Fibroblast of skin of left quadriceps (primary cell): ENCODE results near the gene FGFR1OP2.
"Not testable (repeated sequence)": the region's sequence is repeated elsewhere in the genome, so short reads cannot be mapped to it uniquely, and the experiment has no call there.

ENCODE experiments used
- DNase-seq, 2 experiments: peaks; one replicate each; pipeline ENCODE4 v3.0.0-alpha.2; 2013; ENCODE audit warnings: low read depth in 2 of 2

FGFR1OP2 gene

DNA sequence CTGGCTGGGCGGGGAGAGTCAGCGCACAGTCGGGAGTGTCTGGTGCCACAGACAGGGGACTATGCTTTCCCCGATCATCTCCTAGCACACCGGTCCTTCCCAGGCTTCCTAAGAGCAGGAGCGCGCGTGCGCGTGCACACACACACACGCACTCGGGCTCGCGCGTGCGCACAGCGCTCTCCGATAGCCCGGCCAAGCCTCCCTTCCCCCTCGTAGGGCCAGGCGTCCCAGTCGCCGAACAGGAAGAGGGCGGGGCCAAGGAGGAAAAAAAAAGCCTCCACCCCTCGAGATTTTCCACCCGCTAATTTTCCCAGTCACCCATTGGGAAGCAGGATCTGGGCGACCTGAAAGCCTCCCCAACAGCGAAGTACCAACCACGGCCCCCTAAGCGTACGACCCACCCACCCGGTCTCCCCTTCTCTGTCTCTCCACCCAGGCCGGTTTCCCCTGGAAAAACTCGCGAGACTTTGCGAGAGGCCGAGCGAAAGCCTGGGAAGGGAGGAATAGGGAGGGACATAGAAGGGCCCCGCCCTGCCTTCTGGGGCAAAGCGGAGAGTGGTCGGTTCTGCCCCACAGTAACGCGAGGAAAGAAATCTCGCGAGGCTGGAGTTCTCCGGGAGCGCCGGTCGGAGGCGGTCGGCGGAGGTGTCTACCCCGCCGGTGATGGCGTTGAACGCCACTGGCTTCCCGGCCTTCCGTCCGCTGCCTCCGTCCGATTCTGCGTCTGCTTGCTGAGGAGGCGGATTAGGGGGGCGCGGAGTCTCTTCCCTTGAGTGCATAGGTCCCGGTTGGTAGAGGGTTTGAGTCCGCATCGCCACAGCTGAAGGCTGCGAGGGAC, at the start of gene FGFR1OP2, which contains the start of gene INTS13:
Gene FGFR1OP2 (plus strand): TSS at position 608 of the 838 bp plus-strand sequence. CDS start 15,689 bp downstream, outside the sequence.
Gene INTS13 (minus strand): TSS at position 119 of the 838 bp plus-strand sequence. CDS start 1,178 bp downstream, outside the sequence.
- peak; percentile 99 for DNase-seq

DNA sequence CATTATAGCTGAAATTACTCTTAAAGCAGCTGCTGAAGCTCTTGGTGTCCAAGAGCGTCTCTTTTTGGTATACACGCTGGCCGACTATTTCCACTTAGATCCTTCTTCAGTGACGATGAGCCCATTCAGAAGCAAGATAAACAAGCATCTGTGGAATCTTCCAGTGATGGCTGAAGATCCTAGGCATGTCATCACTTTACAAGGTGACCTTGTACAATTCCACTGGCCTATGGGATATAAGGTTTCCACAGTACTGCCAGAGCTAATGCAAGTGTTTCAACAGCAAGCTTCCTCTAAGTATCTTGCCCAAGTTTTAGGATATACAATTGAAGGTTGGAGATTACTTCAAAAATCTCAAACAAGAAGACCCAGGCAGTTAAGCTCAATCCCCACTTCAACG, 47.5 kb upstream of the FGFR1OP2 start:
- no peak for DNase-seq

DNA sequence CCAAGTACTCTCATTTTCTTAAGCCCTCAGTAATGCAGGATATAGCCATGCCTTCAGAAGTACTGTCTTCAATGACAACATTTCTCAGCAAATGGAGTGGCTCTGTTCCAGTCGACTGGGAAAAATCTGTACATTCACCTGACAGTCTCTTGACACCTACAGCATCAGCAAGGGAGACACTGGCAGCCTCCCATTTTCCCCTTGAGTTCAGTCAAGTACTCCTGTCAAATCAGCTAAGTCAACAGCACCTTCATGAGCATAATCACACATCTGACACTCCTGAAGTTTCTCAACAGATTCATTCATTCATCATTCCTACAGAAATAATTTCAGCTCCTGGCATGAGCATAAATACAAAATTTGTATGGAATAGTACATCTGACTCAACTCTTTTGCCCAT, 46.6 kb upstream of the FGFR1OP2 start:
- DNase-seq, result no peak

DNA sequence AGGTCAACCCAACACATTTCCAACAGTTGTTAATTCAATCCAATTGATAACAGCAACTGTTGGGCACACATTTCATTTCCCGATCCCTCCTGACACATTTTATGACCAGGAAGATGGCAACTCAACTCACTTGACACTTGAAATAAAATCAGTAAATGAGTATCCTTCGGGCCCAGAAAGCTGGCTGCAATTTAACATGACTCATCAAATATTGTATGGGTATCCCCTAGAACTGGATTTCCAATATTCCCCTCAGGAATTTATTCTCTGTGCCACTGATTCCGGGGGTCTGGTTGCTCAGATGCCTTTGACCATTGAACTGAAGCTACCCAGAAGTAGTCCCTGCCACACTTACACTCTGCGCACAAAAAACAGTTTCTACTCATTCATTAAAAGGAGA, 42.6 kb upstream of the FGFR1OP2 start:
- DNase-seq, result no peak

DNA sequence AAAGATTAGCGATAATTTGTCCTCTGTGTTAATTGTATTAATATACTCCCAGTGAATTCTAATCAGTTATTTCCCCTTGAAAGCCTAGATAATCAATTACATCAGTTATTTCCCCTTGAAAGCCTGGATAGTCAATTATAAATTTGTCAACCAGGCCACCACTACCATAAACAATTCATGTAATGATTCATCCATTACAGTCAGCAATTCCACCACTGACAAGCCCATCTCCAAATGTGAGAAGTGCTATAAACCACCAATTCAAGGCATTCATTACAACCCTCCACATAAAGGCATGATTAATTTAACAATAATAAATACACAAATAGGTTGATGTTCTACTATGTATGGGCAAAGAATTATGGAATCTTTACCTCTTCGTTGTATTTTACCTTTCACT, 41.4 kb upstream of the FGFR1OP2 start:
- no peak for DNase-seq

DNA sequence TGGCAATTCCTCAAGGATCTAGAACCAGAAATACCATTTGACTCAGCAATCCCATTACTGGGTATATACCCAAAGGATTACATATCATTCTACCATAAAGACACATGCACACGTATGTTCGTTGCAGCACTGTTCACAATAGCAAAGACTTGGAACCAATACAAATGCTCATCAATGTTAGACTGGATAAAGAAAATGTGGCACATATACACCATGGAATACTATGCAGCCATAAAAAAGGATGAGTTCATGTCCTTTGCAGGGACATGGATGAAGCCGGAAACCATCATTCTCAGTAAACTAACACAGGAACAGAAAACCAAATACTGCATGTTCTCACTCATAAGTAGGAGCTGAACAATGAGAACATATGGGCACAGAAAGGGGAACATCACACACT, 34.9 kb upstream of the FGFR1OP2 start:
- not testable (repeated sequence) for DNase-seq

DNA sequence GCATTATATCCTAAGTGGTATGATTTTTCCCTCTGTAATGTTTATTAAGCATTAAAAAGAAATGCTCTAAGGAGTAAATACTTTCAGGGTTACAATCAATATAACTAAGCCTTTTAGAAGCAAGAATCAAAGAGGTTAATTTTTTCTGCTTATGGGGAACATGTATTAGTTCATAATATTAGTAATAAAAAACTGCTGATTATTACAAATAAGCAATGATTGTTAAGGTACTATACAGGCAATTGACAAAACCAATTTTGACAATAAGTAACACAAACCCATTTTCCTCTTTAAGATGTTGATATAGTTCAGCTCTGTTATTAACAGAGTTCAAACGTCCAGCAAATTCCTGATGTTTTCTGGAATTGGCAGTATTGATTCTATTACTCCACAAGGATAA, 32.2 kb upstream of the FGFR1OP2 start:
- DNase-seq, result no peak

DNA sequence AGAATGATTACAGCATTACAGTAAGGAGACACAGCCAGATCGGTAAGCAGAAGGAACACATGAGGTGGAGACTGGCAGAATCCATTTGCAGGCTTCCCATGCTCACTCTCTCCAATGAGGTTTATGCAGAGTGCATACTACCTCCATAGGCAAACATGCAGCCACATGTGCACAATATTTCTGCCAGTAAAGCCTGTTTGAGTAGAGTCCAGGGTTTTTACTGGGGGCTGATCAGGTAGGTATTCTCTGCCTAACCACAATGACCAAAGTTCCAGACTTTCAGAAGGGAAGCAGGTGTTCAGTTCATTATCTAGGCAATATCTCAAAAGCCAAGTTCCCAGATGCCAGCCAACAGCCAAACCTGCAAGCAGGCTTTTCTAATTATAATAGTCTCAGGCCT, 31.6 kb upstream of the FGFR1OP2 start:
- DNase-seq, result no peak

DNA sequence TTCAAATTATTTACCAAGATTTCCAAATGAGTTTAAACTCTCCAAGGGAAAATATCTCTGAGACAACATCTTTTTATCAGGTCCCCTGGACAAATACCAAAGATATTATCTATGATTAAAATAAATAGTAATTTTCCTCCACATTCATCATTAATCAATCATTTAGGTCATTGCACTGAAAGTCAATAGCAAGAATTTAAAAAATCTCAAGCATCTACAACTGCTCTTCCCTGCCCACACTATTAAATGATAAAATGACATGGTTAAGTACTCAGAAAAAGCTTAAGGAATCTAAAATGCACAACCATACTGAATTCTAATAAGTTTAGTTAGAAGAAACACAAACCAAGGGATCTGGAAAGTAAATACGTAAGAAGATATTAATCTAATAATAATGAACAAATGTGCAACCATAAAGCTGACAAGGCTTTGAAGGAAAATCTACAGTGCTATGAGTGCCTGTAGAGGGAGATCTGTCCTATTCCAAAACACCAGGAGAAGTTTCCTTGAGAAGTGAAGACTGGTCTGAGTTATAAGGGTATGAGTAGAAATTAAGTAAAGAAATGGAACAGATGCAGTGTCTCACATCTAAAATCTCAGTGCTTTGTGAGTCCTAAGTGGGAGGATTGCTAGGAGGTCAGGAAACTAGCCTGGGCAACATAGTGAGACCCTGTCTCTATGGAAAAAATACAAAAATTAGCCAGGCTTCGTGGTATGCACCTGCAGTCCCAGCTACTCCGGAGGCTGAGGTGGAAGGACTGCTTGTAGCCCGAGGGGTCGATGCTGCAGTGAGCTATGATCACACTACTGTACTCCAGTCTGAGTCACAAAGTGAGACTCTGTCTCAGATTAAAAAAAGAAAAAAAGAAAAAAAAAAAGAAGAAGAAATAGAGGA, 19.7 kb upstream of the FGFR1OP2 start:
- no peak for DNase-seq

DNA sequence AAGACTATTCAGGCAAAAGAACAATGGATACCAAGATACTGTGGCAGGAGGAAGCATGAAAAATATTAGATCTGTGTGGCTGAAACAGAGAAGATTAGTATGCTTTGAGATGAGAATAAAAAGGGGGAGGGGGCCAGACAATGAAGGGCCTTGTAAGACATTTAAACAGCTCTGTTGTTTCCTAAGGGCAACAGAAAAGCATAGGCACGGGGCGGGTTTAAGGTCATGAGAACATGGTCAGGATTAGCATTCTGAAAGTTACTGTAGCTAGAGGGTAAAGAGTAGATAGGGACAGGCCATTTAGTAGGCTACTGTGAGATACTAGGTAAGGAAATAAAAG, 19.1 kb upstream of the FGFR1OP2 start:
- DNase-seq, result no peak

DNA sequence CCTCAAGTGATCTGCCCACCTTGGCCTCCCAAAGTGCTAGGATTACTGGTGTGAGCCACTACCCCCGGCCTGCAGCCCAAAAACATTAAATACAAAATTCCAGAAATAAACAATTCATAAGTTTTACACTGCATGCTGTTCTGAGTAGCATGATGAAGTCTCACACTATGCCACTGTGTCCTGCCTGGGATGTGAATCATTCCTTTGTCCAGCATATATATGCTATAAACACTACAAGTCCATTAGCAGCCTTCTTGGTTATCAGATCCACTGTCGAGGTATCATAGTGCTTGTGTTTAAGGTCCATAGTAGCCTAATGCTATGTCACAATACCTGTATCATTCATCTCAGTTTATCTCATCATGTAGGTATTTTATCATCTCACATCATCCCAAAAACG, 16.4 kb upstream of the FGFR1OP2 start:
- no peak for DNase-seq

DNA sequence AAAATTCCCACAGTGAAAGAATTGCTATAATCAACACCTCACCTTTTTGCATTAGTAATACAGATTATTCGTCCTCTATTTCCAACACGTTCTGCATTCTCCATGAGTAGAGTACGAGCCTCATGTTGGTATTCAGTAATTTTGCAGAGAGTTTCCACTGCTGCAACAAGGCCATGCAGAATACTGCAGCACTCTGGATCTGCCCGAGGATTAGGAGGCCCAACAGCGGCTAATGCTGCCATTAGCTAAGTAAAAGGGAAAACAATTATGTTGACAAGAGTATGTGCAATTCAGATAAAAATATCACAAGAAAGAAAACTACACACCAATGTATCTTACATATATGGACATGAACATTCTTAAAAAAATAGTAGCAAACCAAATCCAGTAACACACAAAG, 9.6 kb upstream of the FGFR1OP2 start:
- DNase-seq, result no peak

DNA sequence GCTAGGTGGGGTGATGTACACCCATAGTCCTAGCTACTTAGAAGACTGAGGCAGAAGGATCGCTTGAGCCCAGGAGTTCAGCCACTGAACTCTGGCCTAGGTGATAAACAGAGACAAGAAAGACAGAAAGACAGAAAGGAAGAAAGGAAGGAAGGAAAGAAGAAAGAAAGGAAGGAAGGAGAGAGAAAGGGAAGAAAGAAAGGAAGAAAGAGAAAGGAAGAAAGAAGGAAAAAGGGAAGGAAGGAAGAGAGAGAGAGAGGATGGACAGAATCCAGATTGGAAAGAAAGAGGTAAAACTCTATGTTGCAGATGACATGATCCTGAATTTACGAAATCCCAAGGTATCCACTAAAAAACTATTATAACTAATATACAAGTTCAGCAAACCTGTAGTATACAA, 8.7 kb upstream of the FGFR1OP2 start:
- no peak for DNase-seq

DNA sequence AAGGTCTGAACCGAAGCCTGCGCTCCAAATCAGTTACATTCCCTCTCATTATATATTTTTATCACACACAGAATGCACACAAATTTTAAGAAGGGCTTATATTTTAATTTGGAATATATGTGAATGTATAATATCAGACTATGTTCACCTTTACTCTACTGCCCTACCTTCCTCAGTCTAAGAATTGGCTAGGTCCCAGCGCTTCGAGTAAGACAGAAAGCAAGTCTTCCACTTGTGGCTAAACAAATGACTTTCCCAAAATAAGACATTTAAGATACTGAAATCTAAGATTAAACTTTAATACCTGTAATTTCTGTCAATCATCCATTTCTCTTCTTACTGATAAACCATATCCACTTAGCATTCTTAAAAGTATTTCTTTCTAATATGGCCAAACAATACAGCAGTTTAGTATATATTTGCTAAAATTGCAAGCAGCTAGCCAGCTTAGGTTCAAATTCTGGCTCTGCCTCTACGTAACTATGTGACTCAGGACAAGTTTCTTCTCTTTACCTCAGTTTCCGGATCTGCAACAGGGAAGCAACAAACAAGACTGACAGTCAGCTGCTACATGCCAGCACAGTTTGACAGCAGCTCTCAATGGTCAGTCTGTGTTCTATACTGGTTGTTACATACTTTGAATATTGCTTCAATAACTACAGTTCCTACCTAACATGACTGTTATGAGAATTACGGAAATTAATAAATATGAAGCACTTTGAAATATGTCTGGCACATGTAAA, 2.5 kb upstream of the FGFR1OP2 start:
- DNase-seq, result no peak

DNA sequence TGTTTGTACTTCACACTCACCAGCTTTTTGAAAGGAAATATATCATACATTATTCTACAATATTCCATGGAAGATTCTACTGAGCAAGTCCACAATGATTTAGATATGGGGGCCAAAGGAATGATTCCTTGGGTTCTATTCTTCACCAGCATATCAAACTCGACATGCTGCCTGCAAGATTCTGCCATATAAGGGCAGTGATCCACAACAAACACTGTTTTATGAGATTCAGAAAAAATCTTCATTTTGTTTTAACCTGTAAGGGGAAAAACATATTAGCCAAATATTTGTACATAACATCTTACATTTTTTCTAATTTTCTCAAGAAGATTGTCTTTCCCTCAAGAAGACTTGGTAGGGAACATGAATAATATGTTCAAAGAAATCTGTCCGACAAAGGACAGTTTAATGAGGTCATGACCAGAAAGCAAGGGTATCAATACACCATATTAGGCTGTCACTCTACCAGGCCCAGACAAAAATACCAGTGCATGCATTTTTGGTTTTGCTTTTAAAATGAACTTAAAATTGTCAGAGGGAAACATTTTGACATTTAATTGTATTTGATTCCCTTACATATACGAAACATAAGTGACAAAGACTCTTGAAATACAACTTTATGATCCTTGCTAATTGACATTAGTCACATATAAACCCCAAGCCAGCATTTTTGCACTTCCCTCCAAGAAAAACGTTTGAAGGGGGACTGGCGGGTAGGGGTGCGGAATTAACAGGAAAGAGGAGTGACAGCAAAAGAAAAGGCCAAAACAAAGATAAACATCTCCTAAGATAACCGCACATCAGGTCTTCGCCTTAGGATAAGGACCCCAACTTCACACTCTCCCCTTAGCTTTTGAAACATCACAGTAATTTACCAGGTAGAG, 1.5 kb upstream of the FGFR1OP2 start:
- DNase-seq, result no peak

DNA sequence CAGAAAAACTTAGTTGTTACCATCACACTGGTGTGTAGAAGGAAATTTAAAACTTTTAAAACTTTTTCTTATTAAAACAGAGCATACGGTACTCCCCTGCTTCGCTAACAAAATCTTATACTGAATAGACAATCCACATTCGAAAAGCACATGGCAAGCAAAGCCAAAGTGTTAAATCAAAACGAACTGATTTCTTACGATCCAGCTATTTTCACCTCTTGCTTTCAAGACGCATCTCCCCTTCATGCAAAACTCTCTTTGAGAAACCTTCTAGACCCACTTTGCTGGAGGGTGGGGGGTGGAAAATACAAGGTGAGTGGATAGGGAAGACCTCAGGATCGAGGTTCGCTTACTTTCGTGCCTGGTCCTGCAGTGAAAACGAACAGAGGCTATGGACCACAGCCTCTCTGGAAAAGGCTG, 817 bp upstream of the FGFR1OP2 start:
- DNase-seq, result no peak

DNA sequence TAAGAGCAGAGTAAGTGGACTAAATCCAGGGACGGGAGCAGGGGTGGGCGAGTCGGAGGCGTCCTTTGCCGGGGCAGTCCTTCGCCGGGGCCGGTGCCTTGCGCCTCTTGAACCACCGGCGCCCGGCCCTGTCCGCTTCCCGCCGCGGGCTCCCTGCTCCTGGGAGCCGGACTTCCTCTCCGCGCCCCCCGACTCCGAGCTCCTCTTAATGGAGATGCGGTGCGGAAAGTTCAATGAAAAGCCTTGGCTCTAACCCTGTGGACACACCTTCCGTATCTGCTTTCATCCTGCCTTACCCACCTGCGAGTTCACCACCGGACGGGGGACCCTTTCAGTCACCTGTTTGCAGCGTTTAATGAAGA, 412 bp downstream of the FGFR1OP2 start:
- no peak for DNase-seq

DNA sequence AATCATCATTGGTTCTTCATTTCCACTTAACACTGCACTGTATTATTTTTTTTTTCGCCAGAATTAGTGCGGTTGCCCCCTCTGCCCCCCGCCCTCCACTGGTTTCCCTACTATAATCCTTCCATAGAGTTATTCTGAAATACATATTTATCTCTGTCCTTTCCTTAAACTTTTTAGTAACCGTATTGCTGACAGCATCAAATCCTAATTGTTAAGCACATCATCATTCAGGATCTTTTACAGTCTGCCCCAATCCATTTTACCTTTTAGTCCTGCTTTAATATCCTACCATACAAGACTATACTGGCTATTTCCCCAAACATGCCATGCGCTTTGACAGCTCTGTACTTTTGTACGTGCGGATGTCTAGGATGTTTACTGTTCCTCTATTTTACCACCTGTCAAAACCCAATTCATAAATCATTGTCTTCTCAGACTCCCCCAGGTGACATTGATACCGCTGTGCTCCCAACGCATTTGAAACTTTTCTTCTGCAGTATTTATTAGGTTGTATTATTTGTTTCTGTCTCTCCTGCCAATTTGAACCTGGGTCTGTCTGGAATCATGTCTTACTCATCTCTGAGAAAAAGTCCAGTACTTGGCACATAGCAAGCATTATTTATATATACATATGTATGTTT, 1.0 kb downstream of the FGFR1OP2 start:
- no peak for DNase-seq

DNA sequence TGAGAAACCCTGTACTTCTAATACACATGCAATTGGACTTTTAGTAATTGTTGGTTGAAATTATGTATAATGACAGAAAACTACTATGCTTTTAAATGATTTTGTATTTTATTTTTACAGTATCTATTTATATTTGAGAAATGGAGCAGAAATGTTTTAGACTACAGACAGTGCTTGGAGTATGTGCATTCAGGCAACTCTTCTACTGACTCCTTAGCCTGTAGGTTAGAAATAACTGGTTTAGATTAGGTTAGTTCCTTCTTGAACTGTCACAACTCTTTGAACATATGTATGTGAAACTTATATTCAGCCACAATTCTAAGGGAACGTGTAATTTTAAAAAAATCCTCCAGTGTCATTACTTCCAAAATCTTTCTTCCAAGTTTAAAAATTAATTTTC, 1.7 kb downstream of the FGFR1OP2 start:
- no peak for DNase-seq

DNA sequence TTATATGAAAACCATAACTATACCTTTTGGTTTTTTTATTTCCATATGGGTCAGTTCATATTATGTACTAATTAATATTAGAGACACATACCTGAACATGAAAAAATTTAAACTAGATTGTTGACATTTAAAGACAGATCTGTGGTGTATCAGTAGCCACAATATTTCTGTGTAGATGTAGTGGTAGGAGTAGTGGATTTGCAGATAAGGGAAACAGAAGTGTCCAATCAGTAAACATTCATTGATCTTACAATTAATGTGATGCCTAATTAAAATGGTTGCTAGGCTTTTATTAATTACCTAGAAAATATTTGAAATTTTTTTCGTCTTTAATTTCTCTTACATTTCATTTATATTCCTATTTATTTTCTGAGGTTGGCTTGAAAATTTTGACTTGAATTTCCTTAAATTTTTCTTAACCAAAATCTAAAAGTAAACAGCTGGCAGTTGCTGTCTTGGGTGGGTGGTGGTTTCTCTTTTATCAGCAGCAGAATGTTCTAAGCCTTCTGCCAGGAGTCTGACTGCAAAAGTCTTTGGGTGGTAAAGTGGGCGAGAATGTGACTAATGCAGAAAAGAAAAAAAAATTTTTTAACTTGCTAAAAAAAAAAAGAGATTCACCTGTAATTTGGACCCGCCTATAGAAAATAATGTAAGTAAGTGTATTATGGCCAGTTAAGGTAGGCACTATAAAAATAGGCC, 2.4 kb downstream of the FGFR1OP2 start:
- no peak for DNase-seq
